ENCODE data around the gene KCNN3.

Gene KCNN3

GRCh38 chr1:154896771-154897286 is 26.7 kb upstream of the KCNN3 start:
- Histone ChIP-seq H3K27ac (no peak overlapping the region), H3K36me3 (no peaks in the 10 kb centered on the region), H3K4me1 (ENCODE audit: control insufficient read depth in 1 of 2, insufficient read depth in 1 of 2, low read depth in 1 of 2, low read length in 1 of 2) (no peaks in the 10 kb centered on the region), H3K9me3 (no peaks in the 10 kb centered on the region), H3K4me3 (ENCODE audit: low read depth in 1 of 2, low read length in 1 of 2) (no peak overlapping the region), H3K27me3 (no peaks in the 10 kb centered on the region)
- no peak for TF ChIP-seq CTCF (IDR thresholded peaks at IDR 0.05)

- no peaks in the 10 kb centered on the region for H3K4me1 ChIP-seq (ENCODE audit: control insufficient read depth in 1 of 2, insufficient read depth in 1 of 2, low read depth in 1 of 2, low read length in 1 of 2)
- H3K4me3 ChIP-seq (ENCODE audit: low read depth in 1 of 2, low read length in 1 of 2) = no peak overlapping the region
- H3K27ac ChIP-seq = no peak overlapping the region
- no peaks in the 10 kb centered on the region for H3K36me3 ChIP-seq
- H3K9me3 ChIP-seq = no peaks in the 10 kb centered on the region
- H3K27me3 ChIP-seq = no peaks in the 10 kb centered on the region
- no peak for TF ChIP-seq CTCF (IDR thresholded peaks at IDR 0.05)
Measured at GRCh38 chr1:154895798-154896197, 25.7 kb upstream of the KCNN3 start.

GRCh38 chr1:154891452-154891851 is 21.4 kb upstream of the KCNN3 start:
- no peaks in the 10 kb centered on the region for H3K9me3 ChIP-seq
- TF ChIP-seq CTCF (IDR thresholded peaks at IDR 0.05) = no peak
- no peak overlapping the region for H3K4me3 ChIP-seq (ENCODE audit: low read depth in 1 of 2, low read length in 1 of 2)
- H3K27me3 ChIP-seq = no peaks in the 10 kb centered on the region
- H3K36me3 ChIP-seq = no peaks in the 10 kb centered on the region
- H3K4me1 ChIP-seq (ENCODE audit: control insufficient read depth in 1 of 2, insufficient read depth in 1 of 2, low read depth in 1 of 2, low read length in 1 of 2) = no peaks in the 10 kb centered on the region
- H3K27ac ChIP-seq = no peak overlapping the region

GRCh38 chr1:154888757-154889156 is 18.7 kb upstream of the KCNN3 start:
- H3K9me3 ChIP-seq = no peaks in the 10 kb centered on the region
- no peak overlapping the region for H3K27ac ChIP-seq
- H3K27me3 ChIP-seq = peaks cover 17% of the 10 kb centered on the region
- H3K4me3 ChIP-seq (ENCODE audit: low read depth in 1 of 2, low read length in 1 of 2) = no peak overlapping the region
- no peaks in the 10 kb centered on the region for H3K36me3 ChIP-seq
- H3K4me1 ChIP-seq (ENCODE audit: control insufficient read depth in 1 of 2, insufficient read depth in 1 of 2, low read depth in 1 of 2, low read length in 1 of 2) = no peaks in the 10 kb centered on the region
- no peak for TF ChIP-seq CTCF (IDR thresholded peaks at IDR 0.05)

- H3K36me3 ChIP-seq = no peaks in the 10 kb centered on the region
- peaks cover 21% of the 10 kb centered on the region for H3K27me3 ChIP-seq
- H3K9me3 ChIP-seq = no peaks in the 10 kb centered on the region
- no peaks in the 10 kb centered on the region for H3K4me1 ChIP-seq (ENCODE audit: control insufficient read depth in 1 of 2, insufficient read depth in 1 of 2, low read depth in 1 of 2, low read length in 1 of 2)
- H3K4me3 ChIP-seq (ENCODE audit: low read depth in 1 of 2, low read length in 1 of 2) = no peak overlapping the region
- no peak for TF ChIP-seq CTCF (IDR thresholded peaks at IDR 0.05)
- no peak overlapping the region for H3K27ac ChIP-seq
Measured at GRCh38 chr1:154886281-154887015, 16.4 kb upstream of the KCNN3 start.
